Activated T-cell treated with anti-CD3 and anti-CD28 coated beads, Interleukin-2, amount 50 U/mL, for 72 hours (primary cell): ENCODE data around the gene WIPI1. TPM values are rescaled to one million over a fixed set of nuclear protein-coding genes. Genes with fewer than 3 reads are reported as not detected.
"Not testable (repeated sequence)": the region's sequence is repeated elsewhere in the genome, so short reads cannot be mapped to it uniquely, and the experiment has no call there.

Experiments used
- ATAC-seq, 2 donors: fragments of 150-1000 bp; cut with Tn5 transposase; replicated peaks in 1 of 2; 2 replicates each; pipeline ENCODE4 v1.10.0; 2021; ENCODE audit warnings: moderate library complexity in 2 of 2, mild to moderate bottlenecking in 1 of 2
- DNase-seq, 2 donors: peaks; one replicate each; pipeline ENCODE4 v3.0.0; 2021 to 2022; ENCODE audit warnings: mixed read lengths in 1 of 2
- H3K27ac Mint-ChIP-seq: one replicate; pipeline ENCODE4 v1.8.0; 2022; ENCODE audit warnings: mild to moderate bottlenecking, moderate library complexity, mixed read lengths
- H3K27me3 Mint-ChIP-seq: one replicate; pipeline ENCODE4 v1.8.0; 2022; ENCODE audit warnings: low read depth, mixed read lengths
- H3K36me3 Mint-ChIP-seq, 2 donors: one replicate each; pipeline ENCODE4 v1.8.0; 2022; ENCODE audit warnings: mixed read lengths in 2 of 2, mild to moderate bottlenecking in 1 of 2; ENCODE audit not compliant: insufficient read depth in 2 of 2
- H3K4me1 Mint-ChIP-seq: one replicate; pipeline ENCODE4 v1.8.0; 2022; ENCODE audit warnings: low read depth, mixed read lengths
- H3K4me3 Mint-ChIP-seq, 2 donors: one replicate each; pipeline ENCODE4 v1.8.0; 2022; ENCODE audit warnings: mild to moderate bottlenecking in 2 of 2, mixed read lengths in 2 of 2, moderate library complexity in 2 of 2
- H3K9me3 Mint-ChIP-seq, 2 donors: one replicate each; pipeline ENCODE4 v1.8.0; 2022; ENCODE audit warnings: mixed read lengths in 2 of 2
- total RNA-seq, 2 donors: library from RNA; stranded (reverse); gene quantifications; one replicate each; pipeline ENCODE4 v1.2.3, GENCODE V29; 2022

Gene WIPI1
- 10 to 100 TPM; 61.0 to 85.8 TPM for total RNA-seq

GRCh38 chr17:68457168-68457538 lies at the start of gene WIPI1:
TSS of gene WIPI1 (minus strand) at chr17:68457496. CDS start at chr17:68457421, 75 bp downstream.
- Mint-ChIP-seq H3K36me3 (peaks cover 0 to 7% of the 10 kb centered on the region in 2 donors), H3K4me1 (peaks cover 74% of the 10 kb centered on the region), H3K27me3 (no peaks in the 10 kb centered on the region), H3K9me3 (no peaks in the 10 kb centered on the region), H3K4me3 (peak within 1 kb of the TSS; percentile 88 to 92), H3K27ac (peak within 1 kb of the TSS; percentile 95)
- DNase-seq (no peak), ATAC-seq (peak in 1 of 2 donors; percentile 18)

GRCh38 chr17:68505951-68506350 lies 48.7 kb upstream of the WIPI1 start:
- no peak overlapping the region for H3K27ac Mint-ChIP-seq
- peaks cover 15% of the 10 kb centered on the region for H3K4me1 Mint-ChIP-seq
- H3K36me3 Mint-ChIP-seq, result no peaks in the 10 kb centered on the region
- ATAC-seq (no peak), DNase-seq (no peak)
- H3K4me3 Mint-ChIP-seq, result no peak overlapping the region
- peaks cover 11% of the 10 kb centered on the region for H3K27me3 Mint-ChIP-seq
- H3K9me3 Mint-ChIP-seq, result peaks cover 0 to 3% of the 10 kb centered on the region in 2 donors

- Mint-ChIP-seq H3K27ac (no peak overlapping the region), H3K4me3 (no peak overlapping the region), H3K27me3 (peaks cover 11% of the 10 kb centered on the region), H3K4me1 (peaks cover 16% of the 10 kb centered on the region), H3K36me3 (peaks cover 0 to 5% of the 10 kb centered on the region in 2 donors), H3K9me3 (peaks cover 2 to 3% of the 10 kb centered on the region in 2 donors)
- ATAC-seq (no peak), DNase-seq (no peak)
These were observed 43.8 kb upstream of the WIPI1 start for GRCh38 chr17:68501074-68501473.

- peaks cover 11% of the 10 kb centered on the region for H3K27me3 Mint-ChIP-seq
- H3K4me1 Mint-ChIP-seq, result peaks cover 16% of the 10 kb centered on the region
- no peak for DNase-seq
- no peak for ATAC-seq
- H3K9me3 Mint-ChIP-seq, result peaks cover 2 to 3% of the 10 kb centered on the region in 2 donors
- no peak overlapping the region for H3K4me3 Mint-ChIP-seq
- H3K36me3 Mint-ChIP-seq, result peaks cover 0 to 5% of the 10 kb centered on the region in 2 donors
- no peak overlapping the region for H3K27ac Mint-ChIP-seq
These were observed 42.3 kb upstream of the WIPI1 start for GRCh38 chr17:68499587-68499986.

GRCh38 chr17:68498479-68499326 lies 41.4 kb upstream of the WIPI1 start:
- peak overlapping the region; percentile 77 for H3K27ac Mint-ChIP-seq

GRCh38 chr17:68497885-68498319 lies 40.6 kb upstream of the WIPI1 start:
- H3K4me3 Mint-ChIP-seq, result peak overlapping the region; percentile 49 to 79
- peak; percentile 60 to 81 for ATAC-seq
- H3K27ac Mint-ChIP-seq, result peak overlapping the region; percentile 63

More at GRCh38 chr17:68498479-68499326, 41.4 kb upstream of the WIPI1 start:
- Mint-ChIP-seq H3K9me3 (peaks cover 0 to 2% of the 10 kb centered on the region in 2 donors), H3K27me3 (peaks cover 11% of the 10 kb centered on the region), H3K4me3 (peak overlapping the region; percentile 49 to 79), H3K36me3 (peaks cover 0 to 5% of the 10 kb centered on the region in 2 donors), H3K4me1 (peaks cover 16% of the 10 kb centered on the region)
- DNase-seq, result no peak
- ATAC-seq, result peak in 1 of 2 donors; percentile 37

GRCh38 chr17:68495081-68495480 lies 37.8 kb upstream of the WIPI1 start:
- Mint-ChIP-seq H3K27ac (no peak overlapping the region), H3K4me3 (no peak overlapping the region), H3K4me1 (peaks cover 16% of the 10 kb centered on the region), H3K27me3 (no peaks in the 10 kb centered on the region), H3K36me3 (peaks cover 0 to 5% of the 10 kb centered on the region in 2 donors), H3K9me3 (peaks cover 0 to 2% of the 10 kb centered on the region in 2 donors)
- ATAC-seq (no peak), DNase-seq (no peak)

More at GRCh38 chr17:68497885-68498319, 40.6 kb upstream of the WIPI1 start:
- Mint-ChIP-seq H3K36me3 (peaks cover 0 to 5% of the 10 kb centered on the region in 2 donors), H3K27me3 (peaks cover 11% of the 10 kb centered on the region), H3K4me1 (peaks cover 16% of the 10 kb centered on the region), H3K9me3 (peaks cover 0 to 2% of the 10 kb centered on the region in 2 donors)
- peak in 1 of 2 donors; percentile 19 for DNase-seq

- H3K4me1 Mint-ChIP-seq, result peaks cover 12% of the 10 kb centered on the region
- not testable (repeated sequence) for ATAC-seq, H3K36me3 Mint-ChIP-seq, H3K4me3 Mint-ChIP-seq, DNase-seq, H3K9me3 Mint-ChIP-seq, H3K27ac Mint-ChIP-seq, H3K27me3 Mint-ChIP-seq
These were observed 35.2 kb upstream of the WIPI1 start for GRCh38 chr17:68492394-68493054.

- H3K27me3 Mint-ChIP-seq, result peaks cover 2% of the 10 kb centered on the region
- H3K27ac Mint-ChIP-seq, result no peak overlapping the region
- peaks cover 15% of the 10 kb centered on the region for H3K4me1 Mint-ChIP-seq
- DNase-seq (no peak), ATAC-seq (no peak)
- peaks cover 0 to 3% of the 10 kb centered on the region in 2 donors for H3K36me3 Mint-ChIP-seq
- peaks cover 0 to 2% of the 10 kb centered on the region in 2 donors for H3K9me3 Mint-ChIP-seq
- no peak overlapping the region for H3K4me3 Mint-ChIP-seq
These were observed 34.3 kb upstream of the WIPI1 start for GRCh38 chr17:68491381-68492231.

- Mint-ChIP-seq H3K4me1 (peaks cover 25% of the 10 kb centered on the region), H3K27ac (no peak overlapping the region)
- no peak for ATAC-seq
These were observed 32.6 kb upstream of the WIPI1 start for GRCh38 chr17:68489919-68490318.

GRCh38 chr17:68484458-68484857 lies 27.2 kb upstream of the WIPI1 start:
- ATAC-seq, result no peak
- Mint-ChIP-seq H3K4me1 (peaks cover 25% of the 10 kb centered on the region), H3K27ac (no peak overlapping the region)

More at GRCh38 chr17:68489919-68490318, 32.6 kb upstream of the WIPI1 start:
- H3K36me3 Mint-ChIP-seq, result no peaks in the 10 kb centered on the region
- H3K27me3 Mint-ChIP-seq, result peaks cover 19% of the 10 kb centered on the region
- H3K9me3 Mint-ChIP-seq, result no peaks in the 10 kb centered on the region
- DNase-seq, result no peak
- no peak overlapping the region for H3K4me3 Mint-ChIP-seq

GRCh38 chr17:68482576-68483041 lies 25.3 kb upstream of the WIPI1 start:
- peaks cover 5 to 6% of the 10 kb centered on the region in 2 donors for H3K36me3 Mint-ChIP-seq
- DNase-seq (no peak), ATAC-seq (no peak)
- H3K4me3 Mint-ChIP-seq, result no peak overlapping the region
- peaks cover 43% of the 10 kb centered on the region for H3K27me3 Mint-ChIP-seq
- no peak overlapping the region for H3K27ac Mint-ChIP-seq
- H3K9me3 Mint-ChIP-seq, result peaks cover 0 to 4% of the 10 kb centered on the region in 2 donors
- peaks cover 16% of the 10 kb centered on the region for H3K4me1 Mint-ChIP-seq

More at GRCh38 chr17:68484458-68484857, 27.2 kb upstream of the WIPI1 start:
- DNase-seq, result no peak
- Mint-ChIP-seq H3K36me3 (peaks cover 3% of the 10 kb centered on the region in 2 donors), H3K4me3 (no peak overlapping the region), H3K27me3 (peaks cover 41% of the 10 kb centered on the region), H3K9me3 (peaks cover 0 to under 1% of the 10 kb centered on the region in 2 donors)
